ENCODE data around the gene FGD3. TPM values are rescaled to one million over a fixed set of nuclear protein-coding genes. Genes with fewer than 3 reads are reported as not detected.
"Not testable (repeated sequence)": the region's sequence is repeated elsewhere in the genome, so short reads cannot be mapped to it uniquely, and the experiment has no call there.

The FGD3 gene
- total RNA-seq, 1 donor from 2014 or later: 0.09 TPM

- no peak for TF ChIP-seq EZH2 (IDR thresholded peaks at IDR 0.05; ENCODE audit: insufficient read depth, low read length)
- TF ChIP-seq, protein P1, sequence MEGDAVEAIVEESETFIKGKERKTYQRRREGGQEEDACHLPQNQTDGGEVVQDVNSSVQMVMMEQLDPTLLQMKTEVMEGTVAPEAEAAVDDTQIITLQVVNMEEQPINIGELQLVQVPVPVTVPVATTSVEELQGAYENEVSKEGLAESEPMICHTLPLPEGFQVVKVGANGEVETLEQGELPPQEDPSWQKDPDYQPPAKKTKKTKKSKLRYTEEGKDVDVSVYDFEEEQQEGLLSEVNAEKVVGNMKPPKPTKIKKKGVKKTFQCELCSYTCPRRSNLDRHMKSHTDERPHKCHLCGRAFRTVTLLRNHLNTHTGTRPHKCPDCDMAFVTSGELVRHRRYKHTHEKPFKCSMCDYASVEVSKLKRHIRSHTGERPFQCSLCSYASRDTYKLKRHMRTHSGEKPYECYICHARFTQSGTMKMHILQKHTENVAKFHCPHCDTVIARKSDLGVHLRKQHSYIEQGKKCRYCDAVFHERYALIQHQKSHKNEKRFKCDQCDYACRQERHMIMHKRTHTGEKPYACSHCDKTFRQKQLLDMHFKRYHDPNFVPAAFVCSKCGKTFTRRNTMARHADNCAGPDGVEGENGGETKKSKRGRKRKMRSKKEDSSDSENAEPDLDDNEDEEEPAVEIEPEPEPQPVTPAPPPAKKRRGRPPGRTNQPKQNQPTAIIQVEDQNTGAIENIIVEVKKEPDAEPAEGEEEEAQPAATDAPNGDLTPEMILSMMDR (IDR thresholded peaks at IDR 0.05; ENCODE audit: insufficient read depth, low read depth, low read length): no peak
- Mint-ChIP-seq H3K27me3 (ENCODE audit: low read depth, unreplicated experiment) (no peaks in the 10 kb centered on the region), H3K9me3 (ENCODE audit: unreplicated experiment) (peaks cover 24% of the 10 kb centered on the region), H3K4me1 (ENCODE audit: low read depth, unreplicated experiment) (peaks cover 3% of the 10 kb centered on the region), H3K27ac (ENCODE audit: unreplicated experiment) (no peak overlapping the region), H3K4me3 (ENCODE audit: unreplicated experiment) (no peak overlapping the region), H3K36me3 (ENCODE audit: low read depth, unreplicated experiment) (peaks cover 2% of the 10 kb centered on the region)
- Histone ChIP-seq H3K9ac (ENCODE audit: low read length) (no peak overlapping the region), H2AFZ (ENCODE audit: low read depth, low read length) (no peak overlapping the region), H3K79me2 (ENCODE audit: insufficient read depth, low read length) (no peaks in the 10 kb centered on the region), H3K36me3 (ENCODE audit: insufficient read depth, low read length) (no peaks in the 10 kb centered on the region), H3K4me3 (ENCODE audit: insufficient read depth, low read depth, low read length) (no peak overlapping the region), H3K4me1 (ENCODE audit: insufficient read depth, low read length) (no peaks in the 10 kb centered on the region), H3K27me3 (ENCODE audit: insufficient read depth, low read length) (no peaks in the 10 kb centered on the region), H4K20me1 (ENCODE audit: insufficient read depth, low read length) (no peaks in the 10 kb centered on the region), H3K4me2 (ENCODE audit: low read length) (no peak overlapping the region), H3K9me3 (ENCODE audit: insufficient read depth, low read depth, low read length) (no peaks in the 10 kb centered on the region), H3K27ac (ENCODE audit: low read depth, low read length) (no peak overlapping the region)
- DNase-seq (ENCODE audit: low read depth) (no peak), FAIRE-seq (no peak)
Measured at GRCh38 chr9:92989561-92989960, 42.2 kb downstream of the FGD3 start.

- Histone ChIP-seq H3K4me3 (ENCODE audit: insufficient read depth, low read depth, low read length) (no peak overlapping the region), H3K4me2 (ENCODE audit: low read length) (no peak overlapping the region), H3K9me3 (ENCODE audit: insufficient read depth, low read depth, low read length) (no peaks in the 10 kb centered on the region), H3K27ac (ENCODE audit: low read depth, low read length) (no peak overlapping the region), H3K27me3 (ENCODE audit: insufficient read depth, low read length) (no peaks in the 10 kb centered on the region), H3K79me2 (ENCODE audit: insufficient read depth, low read length) (no peaks in the 10 kb centered on the region), H3K4me1 (ENCODE audit: insufficient read depth, low read length) (no peaks in the 10 kb centered on the region), H4K20me1 (ENCODE audit: insufficient read depth, low read length) (no peaks in the 10 kb centered on the region), H3K9ac (ENCODE audit: low read length) (no peak overlapping the region), H2AFZ (ENCODE audit: low read depth, low read length) (no peak overlapping the region), H3K36me3 (ENCODE audit: insufficient read depth, low read length) (no peaks in the 10 kb centered on the region)
- Mint-ChIP-seq H3K9me3 (ENCODE audit: unreplicated experiment) (peaks cover 28% of the 10 kb centered on the region), H3K4me1 (ENCODE audit: low read depth, unreplicated experiment) (peaks cover 3% of the 10 kb centered on the region), H3K36me3 (ENCODE audit: low read depth, unreplicated experiment) (peaks cover 2% of the 10 kb centered on the region), H3K27me3 (ENCODE audit: low read depth, unreplicated experiment) (no peaks in the 10 kb centered on the region), H3K27ac (ENCODE audit: unreplicated experiment) (no peak overlapping the region), H3K4me3 (ENCODE audit: unreplicated experiment) (no peak overlapping the region)
- no peak for DNase-seq (ENCODE audit: low read depth)
- no peak for FAIRE-seq
- TF ChIP-seq EZH2 (IDR thresholded peaks at IDR 0.05; ENCODE audit: insufficient read depth, low read length): no peak
Measured at GRCh38 chr9:92990461-92990860, 43.1 kb downstream of the FGD3 start.

- FAIRE-seq (no peak), DNase-seq (ENCODE audit: low read depth) (no peak)
- Mint-ChIP-seq H3K27me3 (ENCODE audit: low read depth, unreplicated experiment) (peaks cover 5% of the 10 kb centered on the region), H3K27ac (ENCODE audit: unreplicated experiment) (no peak overlapping the region), H3K36me3 (ENCODE audit: low read depth, unreplicated experiment) (no peaks in the 10 kb centered on the region), H3K4me3 (ENCODE audit: unreplicated experiment) (no peak overlapping the region), H3K9me3 (ENCODE audit: unreplicated experiment) (peaks cover 20% of the 10 kb centered on the region), H3K4me1 (ENCODE audit: low read depth, unreplicated experiment) (peaks cover 3% of the 10 kb centered on the region)
- Histone ChIP-seq H4K20me1 (ENCODE audit: insufficient read depth, low read length) (no peaks in the 10 kb centered on the region), H3K36me3 (ENCODE audit: insufficient read depth, low read length) (no peaks in the 10 kb centered on the region), H3K9ac (ENCODE audit: low read length) (no peak overlapping the region), H3K27ac (ENCODE audit: low read depth, low read length) (no peak overlapping the region), H2AFZ (ENCODE audit: low read depth, low read length) (no peak overlapping the region), H3K9me3 (ENCODE audit: insufficient read depth, low read depth, low read length) (no peaks in the 10 kb centered on the region), H3K4me3 (ENCODE audit: insufficient read depth, low read depth, low read length) (no peak overlapping the region), H3K4me1 (ENCODE audit: insufficient read depth, low read length) (no peaks in the 10 kb centered on the region), H3K4me2 (ENCODE audit: low read length) (no peak overlapping the region), H3K79me2 (ENCODE audit: insufficient read depth, low read length) (no peaks in the 10 kb centered on the region), H3K27me3 (ENCODE audit: insufficient read depth, low read length) (no peaks in the 10 kb centered on the region)
- TF ChIP-seq, protein P1 (IDR thresholded peaks at IDR 0.05; ENCODE audit: insufficient read depth, low read depth, low read length): no peak
- TF ChIP-seq EZH2 (IDR thresholded peaks at IDR 0.05; ENCODE audit: insufficient read depth, low read length): no peak
Measured at GRCh38 chr9:92992549-92992948, 45.2 kb downstream of the FGD3 start.

- H3K9me3 ChIP-seq (ENCODE audit: insufficient read depth, low read depth, low read length); H3K4me1 Mint-ChIP-seq (ENCODE audit: low read depth, unreplicated experiment); H3K4me1 ChIP-seq (ENCODE audit: insufficient read depth, low read length); H3K36me3 ChIP-seq (ENCODE audit: insufficient read depth, low read length); H2AFZ ChIP-seq (ENCODE audit: low read depth, low read length); H3K9ac ChIP-seq (ENCODE audit: low read length); H3K36me3 Mint-ChIP-seq (ENCODE audit: low read depth, unreplicated experiment); H3K27ac ChIP-seq (ENCODE audit: low read depth, low read length); H3K27ac Mint-ChIP-seq (ENCODE audit: unreplicated experiment); H3K79me2 ChIP-seq (ENCODE audit: insufficient read depth, low read length); DNase-seq (ENCODE audit: low read depth); H3K27me3 ChIP-seq (ENCODE audit: insufficient read depth, low read length); H3K27me3 Mint-ChIP-seq (ENCODE audit: low read depth, unreplicated experiment); H3K4me2 ChIP-seq (ENCODE audit: low read length); FAIRE-seq; H3K4me3 ChIP-seq (ENCODE audit: insufficient read depth, low read depth, low read length); H4K20me1 ChIP-seq (ENCODE audit: insufficient read depth, low read length); H3K4me3 Mint-ChIP-seq (ENCODE audit: unreplicated experiment): not testable (repeated sequence)
- H3K9me3 Mint-ChIP-seq (ENCODE audit: unreplicated experiment): peaks cover 10% of the 10 kb centered on the region
Measured at GRCh38 chr9:92998871-92999270, 51.5 kb downstream of the FGD3 start.

Measured in astrocyte (in vitro differentiated cells and primary cell).